Gastrocnemius medialis (tissue), 4 donors: ENCODE measurements around the gene NOL4L. TPM values are rescaled to one million over a fixed set of nuclear protein-coding genes. Genes with fewer than 3 reads are reported as not detected.

ENCODE experiments used
- ATAC-seq, 2 donors: fragments of 150-250 bp; one replicate each; pipeline ENCODE4 v1.9.1; 2016
- DNase-seq, 2 donors: peaks; one replicate each; pipeline ENCODE4 v3.0.0-alpha.2; 2019
- H3K27ac ChIP-seq, 4 donors: fragments of 200-600 bp; sonication (generic); 1 replicate in 1 of 4; 2 replicates in 3 of 4; pipeline ENCODE4 v1.5.1; 2016 to 2018; ENCODE audit warnings: mild to moderate bottlenecking in 2 of 4, moderate library complexity in 1 of 4
- H3K27me3 ChIP-seq, 3 donors: fragments of 200-600 bp; sonication (generic) in 2 of 3; 1 replicate in 1 of 3; 2 replicates in 2 of 3; pipeline versions ENCODE4 v1.5.1 to v1.6.0; 2016 to 2019; ENCODE audit warnings: mild to moderate bottlenecking in 1 of 3, moderate library complexity in 1 of 3
- H3K36me3 ChIP-seq, 2 donors: fragments of 200-600 bp; sonication (generic) in 1 of 2; one replicate each; pipeline ENCODE4 v1.5.1; 2017 to 2018
- H3K4me1 ChIP-seq, 2 donors: fragments of 200-600 bp; sonication (generic) in 1 of 2; one replicate each; pipeline ENCODE4 v1.5.1; 2016 to 2017; ENCODE audit warnings: mild to moderate bottlenecking in 2 of 2
- H3K4me3 ChIP-seq, 4 donors: fragments of 200-600 bp; sonication (generic) in 3 of 4; 1 replicate in 1 of 4; 2 replicates in 3 of 4; pipeline ENCODE4 v1.5.1; 2016 to 2019; ENCODE audit warnings: mild to moderate bottlenecking in 2 of 4
- H3K9me3 ChIP-seq, 3 donors: fragments of 200-600 bp; sonication (generic) in 2 of 3; 1 replicate in 1 of 3; 2 replicates in 2 of 3; pipeline ENCODE4 v1.5.1; 2016 to 2019
- POLR2A ChIP-seq, 2 donors: fragments of 450-650 bp; IDR thresholded peaks; one replicate each; pipeline ENCODE4 v1.6.1; 2017; ENCODE audit warnings: antibody characterized with exemption in 2 of 2, mild to moderate bottlenecking in 2 of 2, moderate library complexity in 2 of 2
- in situ Hi-C, 4 donors: fragments of 200-750 bp; cut with MboI; loops; one replicate each; pipeline versions ENCODE4 v1.15.0 to v1.8.0; 2017; ENCODE audit warnings: low sequenced_read_pairs in 4 of 4
- intact Hi-C: fragments of 100-400 bp; cut with DNase I; formaldehyde crosslinking; loops from one replicate; pipeline ENCODE4 v1.15.1; 2023; ENCODE audit warnings: low total_unique reads
- total RNA-seq, 4 donors: library from RNA; depleted of rRNA; stranded (reverse); fragments of >200 nt; gene quantifications; one replicate each; pipeline versions ENCODE4 v1.1.0 to v1.2.3, GENCODE V29; 2016
- TF ChIP-seq, protein P1 (sequence below), 5 experiments: fragments of 450-650 bp in 3 of 5; fragments of 200-600 bp in 2 of 5; sonication (generic) in 2 of 5; IDR thresholded peaks in 4 of 5; conservative IDR thresholded peaks in 1 of 5; 1 replicate in 4 of 5; 2 replicates in 1 of 5; pipeline ENCODE4 v1.5.1; 2016 to 2019; ENCODE audit warnings: antibody characterized with exemption in 5 of 5, mild to moderate bottlenecking in 3 of 5, moderate library complexity in 3 of 5

NOL4L gene
- total RNA-seq, 4 donors from 2014 or later = 1.4 to 1.9 (median 1.7) TPM

DNA sequence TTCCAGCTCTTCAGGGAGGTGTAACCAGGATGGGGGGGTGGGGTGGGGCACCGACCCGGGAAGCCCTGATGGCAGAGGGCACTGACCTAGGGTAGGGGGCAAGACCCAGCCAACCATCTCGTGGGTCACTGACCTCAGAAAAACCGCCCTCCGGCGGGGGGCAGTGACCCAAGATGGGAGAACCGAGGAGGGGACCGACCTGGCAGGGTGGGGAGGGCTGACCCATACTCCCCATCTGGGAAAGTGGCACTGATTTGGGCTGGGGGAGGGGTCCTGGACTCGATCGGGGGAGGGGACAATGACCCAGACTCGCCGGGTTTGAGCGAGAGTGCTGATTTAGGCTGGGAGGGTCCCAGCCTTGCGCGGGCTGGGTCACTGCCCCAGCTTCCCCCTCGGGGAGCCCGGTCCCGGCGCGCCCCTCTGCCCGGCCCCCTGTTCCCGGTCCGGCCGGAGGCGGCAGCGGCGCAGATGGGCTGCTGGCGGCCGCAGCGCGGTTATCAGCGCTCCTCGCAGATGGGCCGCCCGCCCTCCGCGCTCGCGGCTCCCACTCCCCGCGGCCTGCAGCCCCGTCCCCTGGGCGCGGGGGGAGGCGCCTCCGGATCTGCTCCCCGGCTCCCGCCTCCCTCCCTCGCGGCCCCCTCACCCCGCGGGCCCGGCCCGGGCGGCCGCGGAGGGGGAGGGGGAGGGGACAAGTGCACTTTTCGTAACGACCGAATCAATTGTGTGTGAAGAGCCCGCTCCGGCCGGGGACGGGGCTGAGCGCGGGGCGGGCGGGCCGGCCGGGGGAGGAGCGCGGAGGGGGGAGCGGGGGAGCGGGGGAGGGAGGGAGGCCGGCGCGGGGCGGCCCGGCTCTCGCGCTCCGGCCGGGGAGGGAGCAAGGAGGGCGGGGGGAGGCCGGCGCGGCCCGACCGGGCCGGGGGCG lies 2.2 kb downstream of the NOL4L start:
- intact Hi-C loops = no loop called here
- H3K36me3 ChIP-seq = no peaks in the 10 kb centered on the region
- H3K4me1 ChIP-seq = no peaks in the 10 kb centered on the region
- DNase-seq (no peak), ATAC-seq (peak in 1 of 2 donors; percentile 15)
- no peak overlapping the region for H3K27ac ChIP-seq
- peaks cover 10 to 17% (median 16%) of the 10 kb centered on the region in 3 donors for H3K27me3 ChIP-seq
- in situ Hi-C loops = no loop called here
- no peak for TF ChIP-seq POLR2A (IDR thresholded peaks at IDR 0.05)
- TF ChIP-seq, protein P1, sequence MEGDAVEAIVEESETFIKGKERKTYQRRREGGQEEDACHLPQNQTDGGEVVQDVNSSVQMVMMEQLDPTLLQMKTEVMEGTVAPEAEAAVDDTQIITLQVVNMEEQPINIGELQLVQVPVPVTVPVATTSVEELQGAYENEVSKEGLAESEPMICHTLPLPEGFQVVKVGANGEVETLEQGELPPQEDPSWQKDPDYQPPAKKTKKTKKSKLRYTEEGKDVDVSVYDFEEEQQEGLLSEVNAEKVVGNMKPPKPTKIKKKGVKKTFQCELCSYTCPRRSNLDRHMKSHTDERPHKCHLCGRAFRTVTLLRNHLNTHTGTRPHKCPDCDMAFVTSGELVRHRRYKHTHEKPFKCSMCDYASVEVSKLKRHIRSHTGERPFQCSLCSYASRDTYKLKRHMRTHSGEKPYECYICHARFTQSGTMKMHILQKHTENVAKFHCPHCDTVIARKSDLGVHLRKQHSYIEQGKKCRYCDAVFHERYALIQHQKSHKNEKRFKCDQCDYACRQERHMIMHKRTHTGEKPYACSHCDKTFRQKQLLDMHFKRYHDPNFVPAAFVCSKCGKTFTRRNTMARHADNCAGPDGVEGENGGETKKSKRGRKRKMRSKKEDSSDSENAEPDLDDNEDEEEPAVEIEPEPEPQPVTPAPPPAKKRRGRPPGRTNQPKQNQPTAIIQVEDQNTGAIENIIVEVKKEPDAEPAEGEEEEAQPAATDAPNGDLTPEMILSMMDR (IDR thresholded peaks at IDR 0.05 in 4 of 5, conservative IDR thresholded peaks at IDR 0.05 in 1 of 5) = no peak
- no peaks in the 10 kb centered on the region for H3K9me3 ChIP-seq
- H3K4me3 ChIP-seq = peak overlapping the region; percentile 47 to 61 (median 53)

DNA sequence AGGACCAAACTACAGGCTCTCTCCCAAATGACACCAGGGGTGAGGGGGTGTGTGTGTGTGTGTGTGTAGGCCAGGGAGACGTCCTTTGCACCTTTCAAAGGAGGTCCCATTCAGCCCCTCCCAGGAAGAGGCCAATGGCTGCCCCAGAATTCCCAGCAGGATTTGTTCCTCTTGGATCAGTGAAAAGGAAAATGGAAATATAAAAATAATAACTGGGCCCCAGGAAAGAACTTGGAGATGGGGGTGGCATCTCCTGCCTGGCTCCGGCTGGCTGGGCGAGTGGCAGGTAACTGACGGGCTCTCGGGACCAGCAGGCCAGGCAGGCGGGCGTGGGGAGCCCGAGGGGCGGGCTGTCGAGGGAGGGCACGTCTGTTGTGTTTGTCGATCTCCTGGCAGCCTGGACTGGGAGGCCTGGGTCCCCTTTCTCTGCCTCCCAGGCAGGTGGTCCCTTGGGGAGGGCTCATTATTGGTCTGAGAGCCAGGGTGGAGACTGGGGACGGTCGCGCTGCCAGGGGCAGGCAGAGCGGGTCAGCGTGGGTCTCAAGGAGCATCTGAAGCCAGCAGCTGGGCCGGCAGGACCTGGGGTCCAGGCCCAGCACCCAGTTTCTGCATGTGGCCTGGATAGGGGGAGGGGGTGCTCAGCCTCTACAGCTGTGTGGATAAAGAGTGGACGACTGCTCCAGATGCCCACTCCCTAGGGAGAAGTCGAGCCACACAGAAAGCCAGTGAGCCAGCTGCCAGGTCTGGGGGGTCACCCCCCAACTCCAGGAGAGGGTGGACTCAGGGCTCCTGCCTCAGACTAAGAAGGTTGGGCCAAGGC lies 3.1 kb downstream of the NOL4L start:
- in situ Hi-C loops (no loop called here), intact Hi-C loops (no loop called here)
- Histone ChIP-seq H3K4me1 (no peaks in the 10 kb centered on the region), H3K9me3 (no peaks in the 10 kb centered on the region), H3K4me3 (no peak overlapping the region), H3K27ac (no peak overlapping the region), H3K36me3 (no peaks in the 10 kb centered on the region), H3K27me3 (peaks cover 10 to 17% (median 16%) of the 10 kb centered on the region in 3 donors)
- ATAC-seq = no peak
- no peak for TF ChIP-seq POLR2A (IDR thresholded peaks at IDR 0.05)
- TF ChIP-seq, protein P1 (IDR thresholded peaks at IDR 0.05 in 4 of 5, conservative IDR thresholded peaks at IDR 0.05 in 1 of 5) = no peak
- no peak for DNase-seq

- ATAC-seq (no peak), DNase-seq (no peak)
- H3K4me1 ChIP-seq = no peaks in the 10 kb centered on the region
- TF ChIP-seq, protein P1 (IDR thresholded peaks at IDR 0.05 in 4 of 5, conservative IDR thresholded peaks at IDR 0.05 in 1 of 5) = no peak
- no peak for TF ChIP-seq POLR2A (IDR thresholded peaks at IDR 0.05)
- no peaks in the 10 kb centered on the region for H3K36me3 ChIP-seq
- in situ Hi-C loops (no loop called here), intact Hi-C loops (no loop called here)
- H3K27ac ChIP-seq = no peak overlapping the region
- H3K9me3 ChIP-seq = no peaks in the 10 kb centered on the region
- no peak overlapping the region for H3K4me3 ChIP-seq
- H3K27me3 ChIP-seq = peaks cover 8 to 11% (median 8%) of the 10 kb centered on the region in 3 donors
Observed at GRCh38 chr20:32580970-32581838, 3.9 kb downstream of the NOL4L start.

DNA sequence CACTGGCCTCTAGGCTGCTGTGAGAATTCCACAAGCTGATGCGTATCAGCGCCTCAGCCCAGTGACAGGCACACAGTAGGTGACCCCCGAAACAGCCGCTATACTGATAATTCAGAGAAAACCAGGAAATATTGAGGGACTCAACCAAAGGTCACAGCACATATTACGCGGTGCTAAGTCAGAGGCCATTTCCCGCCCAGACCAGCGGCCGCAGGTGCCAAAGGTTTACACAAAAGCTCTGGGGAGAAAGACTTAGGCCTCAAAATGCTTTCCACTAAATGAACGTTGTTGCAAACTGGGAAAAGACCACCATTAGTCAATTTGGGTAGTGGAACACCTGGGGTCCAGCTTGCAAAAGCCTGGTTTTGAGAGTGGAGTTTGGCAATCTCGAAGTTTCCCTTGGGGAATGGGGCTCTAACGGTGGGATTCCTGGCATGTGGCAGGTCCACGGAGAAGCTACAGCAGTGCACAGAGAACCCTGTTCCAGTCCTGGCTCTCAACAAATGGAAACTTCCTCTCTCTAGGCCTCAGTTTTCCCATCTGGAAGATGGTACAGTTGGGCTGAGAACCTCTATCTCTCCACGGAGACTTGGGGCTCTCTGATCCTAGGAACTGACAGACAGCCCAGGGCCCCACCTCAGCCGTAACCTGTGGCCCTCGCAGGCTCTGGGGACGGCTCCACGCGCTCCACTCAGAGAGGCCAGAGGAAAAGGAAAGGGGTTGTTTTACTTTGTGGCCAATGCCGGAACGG lies 4.7 kb downstream of the NOL4L start:
- H3K4me3 ChIP-seq = no peak overlapping the region
- H3K9me3 ChIP-seq = no peaks in the 10 kb centered on the region
- no peaks in the 10 kb centered on the region for H3K4me1 ChIP-seq
- intact Hi-C loops = no loop called here
- H3K27ac ChIP-seq = no peak overlapping the region
- no peak for ATAC-seq
- TF ChIP-seq, protein P1 (IDR thresholded peaks at IDR 0.05 in 4 of 5, conservative IDR thresholded peaks at IDR 0.05 in 1 of 5) = no peak
- no peak for TF ChIP-seq POLR2A (IDR thresholded peaks at IDR 0.05)
- peaks cover 0 to 4% (median 0%) of the 10 kb centered on the region in 3 donors for H3K27me3 ChIP-seq
- no peak for DNase-seq
- H3K36me3 ChIP-seq = no peaks in the 10 kb centered on the region
- in situ Hi-C loops = no loop called here
